GM18520 (cell line): ENCODE data around the gene RXFP3.
"Not testable (repeated sequence)": the region's sequence is repeated elsewhere in the genome, so short reads cannot be mapped to it uniquely, and the experiment has no call there.

Experiments
- ATAC-seq: cut with Tn5 transposase; IDR thresholded peaks from one replicate; pipeline ENCODE4 v1.9.1; 2021; ENCODE audit not compliant: unreplicated experiment

Gene RXFP3

DNA sequence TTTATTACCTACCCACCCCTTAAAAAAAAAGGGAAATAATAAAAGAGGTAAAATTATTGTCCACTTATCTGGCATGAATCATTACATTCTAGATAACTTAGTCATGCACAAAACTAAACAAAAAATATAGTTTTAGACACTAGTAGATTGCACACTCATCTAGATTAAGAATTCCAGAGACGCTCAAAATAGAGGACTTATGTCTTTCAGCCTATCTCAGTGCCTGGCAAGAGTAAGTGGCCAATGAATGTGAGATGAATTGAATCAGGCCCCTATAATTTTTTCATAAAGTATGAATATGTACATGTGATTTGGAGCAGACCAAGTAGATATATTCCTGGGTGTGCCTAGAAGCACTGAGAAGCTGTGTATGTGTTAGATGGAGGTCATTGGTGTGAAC is 2.0 kb upstream of the RXFP3 start:
- peak; percentile 17 for ATAC-seq

DNA sequence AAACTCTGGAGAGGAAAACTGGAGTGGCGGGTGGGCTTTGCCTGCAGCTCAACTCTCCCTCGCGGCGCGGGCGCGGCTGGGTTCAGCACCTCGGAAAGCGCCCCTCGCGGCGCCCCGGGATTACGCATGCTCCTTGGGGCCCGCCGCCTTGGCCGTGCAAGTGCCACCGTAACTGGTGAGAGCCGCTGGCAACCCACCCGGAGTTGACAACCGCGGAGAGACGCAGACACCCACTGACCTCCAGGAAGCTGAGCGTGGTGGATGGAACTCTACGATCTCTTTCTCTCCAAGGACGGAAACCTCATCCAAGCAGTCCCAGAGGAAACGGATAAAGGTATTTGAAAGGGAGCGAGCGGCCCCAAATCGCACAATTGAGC is 194 bp upstream of the RXFP3 start:
- ATAC-seq = no peak

DNA sequence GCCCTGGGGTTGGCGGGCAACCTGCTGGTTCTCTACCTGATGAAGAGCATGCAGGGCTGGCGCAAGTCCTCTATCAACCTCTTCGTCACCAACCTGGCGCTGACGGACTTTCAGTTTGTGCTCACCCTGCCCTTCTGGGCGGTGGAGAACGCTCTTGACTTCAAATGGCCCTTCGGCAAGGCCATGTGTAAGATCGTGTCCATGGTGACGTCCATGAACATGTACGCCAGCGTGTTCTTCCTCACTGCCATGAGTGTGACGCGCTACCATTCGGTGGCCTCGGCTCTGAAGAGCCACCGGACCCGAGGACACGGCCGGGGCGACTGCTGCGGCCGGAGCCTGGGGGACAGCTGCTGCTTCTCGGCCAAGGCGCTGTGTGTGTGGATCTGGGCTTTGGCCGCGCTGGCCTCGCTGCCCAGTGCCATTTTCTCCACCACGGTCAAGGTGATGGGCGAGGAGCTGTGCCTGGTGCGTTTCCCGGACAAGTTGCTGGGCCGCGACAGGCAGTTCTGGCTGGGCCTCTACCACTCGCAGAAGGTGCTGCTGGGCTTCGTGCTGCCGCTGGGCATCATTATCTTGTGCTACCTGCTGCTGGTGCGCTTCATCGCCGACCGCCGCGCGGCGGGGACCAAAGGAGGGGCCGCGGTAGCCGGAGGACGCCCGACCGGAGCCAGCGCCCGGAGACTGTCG is 976 bp downstream of the RXFP3 start:
- no peak for ATAC-seq

DNA sequence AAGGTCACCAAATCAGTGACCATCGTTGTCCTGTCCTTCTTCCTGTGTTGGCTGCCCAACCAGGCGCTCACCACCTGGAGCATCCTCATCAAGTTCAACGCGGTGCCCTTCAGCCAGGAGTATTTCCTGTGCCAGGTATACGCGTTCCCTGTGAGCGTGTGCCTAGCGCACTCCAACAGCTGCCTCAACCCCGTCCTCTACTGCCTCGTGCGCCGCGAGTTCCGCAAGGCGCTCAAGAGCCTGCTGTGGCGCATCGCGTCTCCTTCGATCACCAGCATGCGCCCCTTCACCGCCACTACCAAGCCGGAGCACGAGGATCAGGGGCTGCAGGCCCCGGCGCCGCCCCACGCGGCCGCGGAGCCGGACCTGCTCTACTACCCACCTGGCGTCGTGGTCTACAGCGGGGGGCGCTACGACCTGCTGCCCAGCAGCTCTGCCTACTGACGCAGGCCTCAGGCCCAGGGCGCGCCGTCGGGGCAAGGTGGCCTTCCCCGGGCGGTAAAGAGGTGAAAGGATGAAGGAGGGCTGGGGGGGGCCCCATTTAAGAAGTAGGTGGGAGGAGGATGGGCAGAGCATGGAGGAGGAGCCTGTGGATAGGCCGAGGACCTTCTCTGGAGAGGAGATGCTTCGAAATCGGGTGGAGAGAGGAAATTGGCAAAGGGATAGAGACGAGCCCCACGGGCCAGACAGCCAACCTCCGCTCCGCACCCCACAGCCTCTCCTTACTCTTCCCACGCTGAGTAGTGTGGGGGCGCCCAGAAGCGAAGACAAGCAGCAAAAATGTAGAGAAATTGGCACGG is 1.7 kb downstream of the RXFP3 start:
- no peak for ATAC-seq

DNA sequence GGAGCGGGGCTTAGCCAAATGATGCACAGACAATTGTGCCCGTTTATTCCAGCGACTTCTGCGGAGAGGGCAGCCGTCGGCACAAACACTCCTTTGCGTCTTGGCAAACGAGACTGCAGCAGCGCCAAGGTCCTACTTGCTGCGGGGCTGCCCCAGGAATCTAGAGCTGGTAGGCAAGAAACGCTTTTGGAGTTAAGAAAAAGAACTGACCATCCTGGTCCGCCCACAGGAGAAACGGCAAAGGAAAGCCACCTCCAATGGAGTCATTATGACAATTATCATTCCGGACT is 2.3 kb downstream of the RXFP3 start:
- no peak for ATAC-seq

DNA sequence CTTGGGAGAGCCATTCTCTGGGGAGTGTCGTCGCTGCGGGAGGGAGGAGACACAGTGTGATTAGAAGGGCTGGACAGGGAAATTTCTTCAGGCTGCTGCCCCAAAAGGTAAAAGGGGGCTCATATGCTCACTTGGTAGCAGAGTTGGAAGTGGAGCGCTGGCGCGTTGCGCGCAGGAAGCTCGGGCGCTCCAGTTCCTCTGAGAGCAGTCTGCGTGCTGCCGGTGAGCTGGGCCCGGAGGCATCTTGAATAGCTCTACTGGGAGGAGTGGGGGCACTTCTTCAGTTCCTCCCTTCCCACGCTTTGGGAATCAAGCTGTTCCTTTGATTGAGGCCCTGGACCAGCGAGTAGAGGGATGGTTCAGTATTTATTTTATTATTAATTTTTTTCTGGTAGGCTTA is 2.7 kb downstream of the RXFP3 start:
- no peak for ATAC-seq

DNA sequence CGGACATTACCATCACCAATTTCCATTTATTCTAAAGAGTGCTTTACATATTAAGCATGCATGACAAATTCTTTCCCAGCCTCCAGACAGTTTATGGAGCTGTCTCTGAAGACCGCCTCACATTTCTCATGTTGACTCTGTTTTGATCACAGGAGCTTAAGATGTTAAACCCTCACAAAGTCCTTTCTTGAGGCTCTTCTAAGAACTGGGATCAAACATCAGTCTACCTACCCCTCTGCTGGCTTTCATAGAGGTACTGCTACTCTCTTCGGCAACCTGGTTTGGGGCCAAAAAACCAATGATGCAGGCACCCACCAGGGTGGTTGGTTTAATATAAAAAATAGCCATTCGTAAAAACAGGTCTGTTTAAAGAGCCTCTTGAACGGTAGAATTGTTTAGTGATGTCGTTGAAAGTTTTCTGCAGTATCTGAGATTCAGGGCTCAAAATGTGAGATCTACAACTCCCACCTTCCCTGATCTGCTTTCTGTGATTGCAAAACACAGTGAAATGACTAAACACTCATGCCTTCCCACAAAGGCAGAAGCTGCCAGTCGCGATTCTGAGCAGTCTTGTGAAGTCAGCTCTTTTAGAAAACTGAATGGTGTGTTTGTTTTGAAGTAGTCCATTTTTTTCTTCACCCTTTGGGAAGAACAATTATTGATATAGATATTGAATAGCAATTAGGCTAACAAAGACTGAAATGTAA is 3.5 kb downstream of the RXFP3 start:
- ATAC-seq = no peak

DNA sequence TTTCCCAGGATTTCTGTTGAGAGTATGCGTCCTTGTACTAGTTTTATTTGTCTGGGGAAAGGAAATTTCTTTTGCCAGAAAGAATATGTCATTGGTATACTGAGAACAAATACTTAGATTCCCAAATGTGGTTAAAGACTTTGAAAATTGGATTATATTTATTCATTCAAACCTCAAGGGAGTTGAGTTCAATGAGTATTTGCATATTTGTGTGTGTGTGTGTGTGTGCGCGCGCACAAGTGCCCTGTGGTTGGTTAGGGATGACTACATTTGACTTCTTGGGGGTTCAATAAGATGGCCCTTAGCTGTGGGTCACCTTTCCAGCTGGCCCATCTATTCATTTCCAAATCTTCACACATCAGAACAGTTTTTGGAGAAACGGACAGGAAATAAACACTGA is 4.9 kb downstream of the RXFP3 start:
- ATAC-seq = no peak

DNA sequence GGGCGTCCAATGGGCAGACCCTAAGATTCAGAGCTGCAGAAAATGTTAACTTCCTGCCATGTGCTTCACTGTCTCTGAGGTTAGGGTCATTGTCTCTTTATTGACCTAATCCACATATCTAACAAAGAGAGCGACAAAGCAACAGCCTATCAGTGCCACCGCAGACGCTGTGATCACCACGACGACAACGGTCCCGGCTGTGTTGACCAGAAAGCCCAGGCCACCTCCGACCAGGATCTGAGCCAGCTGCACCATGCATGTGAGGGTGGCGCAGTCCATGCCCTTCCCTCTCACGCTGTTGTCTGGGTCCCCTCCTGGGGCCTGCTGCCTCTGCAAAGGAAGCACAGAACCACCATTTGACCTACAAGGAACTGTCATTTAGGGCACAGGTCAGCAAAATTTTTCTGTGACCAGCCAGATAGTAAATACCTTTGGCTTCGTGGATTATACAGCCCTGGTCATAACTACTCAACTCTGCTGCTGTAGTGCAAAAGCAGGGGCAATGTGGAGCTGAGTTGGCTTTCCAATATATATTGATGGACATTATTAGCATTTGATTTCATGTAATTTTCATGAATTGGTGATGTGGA is 8.5 kb downstream of the RXFP3 start:
- ATAC-seq = no peak

DNA sequence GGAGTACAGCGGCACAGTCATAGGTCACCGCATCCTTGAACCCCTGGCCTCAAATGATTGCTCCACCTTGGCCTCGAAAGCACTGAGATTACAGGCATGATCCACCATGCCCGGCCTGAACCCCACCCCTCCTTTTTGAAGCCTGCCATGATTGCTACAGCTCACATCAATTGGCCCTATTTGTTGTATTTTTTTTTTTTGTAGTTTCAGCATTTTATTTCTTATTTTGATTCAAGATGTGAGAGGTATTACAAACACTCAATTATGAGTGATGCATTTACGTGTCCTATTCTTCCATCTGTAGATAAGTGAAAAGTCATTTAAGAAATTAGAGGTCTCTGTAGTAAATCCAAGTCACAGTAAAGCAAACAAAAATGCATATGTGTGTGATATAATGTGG is 16.0 kb downstream of the RXFP3 start:
- not testable (repeated sequence) for ATAC-seq

DNA sequence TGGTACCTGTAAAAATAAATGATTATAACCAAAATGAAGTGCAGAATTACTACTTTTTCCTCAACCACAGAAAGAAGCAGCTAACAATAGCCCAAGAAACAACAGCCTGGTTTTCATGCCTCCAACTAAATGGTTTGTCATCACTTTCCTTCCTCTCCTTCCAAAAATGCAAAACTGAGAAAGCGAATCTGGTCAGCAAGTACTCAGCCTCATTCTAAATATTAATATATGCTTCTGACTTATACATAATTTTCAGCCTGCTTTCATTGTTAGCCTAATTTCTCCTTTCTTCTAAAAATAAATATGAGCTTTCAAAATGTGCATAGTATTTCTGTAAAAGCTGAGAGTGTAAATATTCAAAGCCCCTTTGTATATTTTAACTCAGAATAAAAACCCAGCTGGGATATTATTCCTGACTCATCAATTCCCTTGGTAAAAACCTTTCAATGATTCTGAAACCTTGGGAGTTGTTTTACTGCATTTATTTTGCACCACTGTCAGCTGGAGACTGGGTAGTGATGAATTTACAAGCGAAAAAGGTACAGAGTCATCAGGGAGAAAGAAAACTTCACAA is 21.5 kb downstream of the RXFP3 start:
- ATAC-seq = no peak

DNA sequence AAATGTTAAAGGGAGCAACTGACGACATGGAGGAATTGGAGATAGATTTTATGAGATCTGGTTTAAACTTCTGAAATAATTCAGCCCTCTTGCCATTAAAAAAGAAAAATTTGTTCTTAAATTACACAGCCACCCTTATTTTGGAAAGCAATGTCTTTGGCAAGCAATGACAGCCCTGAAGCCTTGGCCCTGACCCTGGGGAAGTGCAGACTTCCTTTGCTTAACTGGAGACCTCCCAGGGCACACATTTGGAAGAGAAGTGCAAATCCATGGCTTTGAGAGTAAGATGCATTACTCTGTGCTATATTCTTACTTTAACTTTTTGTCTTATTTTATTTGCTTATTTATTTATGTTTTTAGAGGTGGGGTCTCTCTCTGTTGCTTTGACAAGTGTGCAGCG is 22.0 kb downstream of the RXFP3 start:
- ATAC-seq = no peak

DNA sequence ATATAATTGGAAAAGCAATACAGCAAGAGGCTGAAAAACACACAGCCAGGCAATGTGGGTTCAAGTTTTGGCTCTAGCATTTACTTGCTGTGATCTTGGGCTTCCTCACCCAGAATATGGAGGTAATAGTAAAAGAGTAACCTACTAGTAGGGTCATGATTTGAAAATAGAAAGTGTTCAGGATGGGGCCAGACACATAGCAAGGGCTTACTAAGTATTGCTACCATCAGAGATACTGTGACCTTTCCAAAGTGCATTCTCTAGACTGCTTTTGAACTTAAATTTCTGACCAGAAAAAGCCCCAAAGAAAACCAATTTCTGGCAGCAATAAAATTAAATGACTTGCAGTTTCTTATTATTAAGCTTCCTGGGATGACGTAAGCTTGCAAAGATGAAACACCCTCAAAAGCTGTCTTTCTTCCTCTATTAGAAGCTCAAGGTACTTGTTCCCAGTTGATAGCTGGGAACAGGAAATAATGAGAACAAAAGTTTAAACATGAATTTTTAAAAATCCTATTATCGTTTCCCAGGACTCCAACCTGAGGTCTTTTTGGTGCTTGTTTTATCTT is 28.0 kb downstream of the RXFP3 start:
- no peak for ATAC-seq

DNA sequence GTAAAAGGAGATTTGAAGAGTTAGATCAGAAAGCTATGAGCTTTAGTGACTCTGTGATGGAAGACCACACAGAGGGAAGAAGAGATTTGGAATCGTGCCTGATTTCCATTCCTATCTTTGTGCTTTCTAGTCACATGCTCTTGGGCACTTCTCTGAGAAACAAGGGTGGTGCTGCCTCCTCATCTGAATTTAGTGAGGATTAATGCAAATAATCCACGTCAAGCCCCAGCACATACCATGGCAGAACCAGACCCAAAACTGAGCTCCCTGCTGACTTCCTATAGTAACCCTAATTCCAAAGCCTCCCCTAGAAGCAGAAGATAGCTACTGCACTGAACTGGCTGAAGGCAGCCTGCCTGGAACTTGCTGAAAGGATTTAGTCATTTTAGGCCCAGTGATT is 30.6 kb downstream of the RXFP3 start:
- ATAC-seq = no peak

DNA sequence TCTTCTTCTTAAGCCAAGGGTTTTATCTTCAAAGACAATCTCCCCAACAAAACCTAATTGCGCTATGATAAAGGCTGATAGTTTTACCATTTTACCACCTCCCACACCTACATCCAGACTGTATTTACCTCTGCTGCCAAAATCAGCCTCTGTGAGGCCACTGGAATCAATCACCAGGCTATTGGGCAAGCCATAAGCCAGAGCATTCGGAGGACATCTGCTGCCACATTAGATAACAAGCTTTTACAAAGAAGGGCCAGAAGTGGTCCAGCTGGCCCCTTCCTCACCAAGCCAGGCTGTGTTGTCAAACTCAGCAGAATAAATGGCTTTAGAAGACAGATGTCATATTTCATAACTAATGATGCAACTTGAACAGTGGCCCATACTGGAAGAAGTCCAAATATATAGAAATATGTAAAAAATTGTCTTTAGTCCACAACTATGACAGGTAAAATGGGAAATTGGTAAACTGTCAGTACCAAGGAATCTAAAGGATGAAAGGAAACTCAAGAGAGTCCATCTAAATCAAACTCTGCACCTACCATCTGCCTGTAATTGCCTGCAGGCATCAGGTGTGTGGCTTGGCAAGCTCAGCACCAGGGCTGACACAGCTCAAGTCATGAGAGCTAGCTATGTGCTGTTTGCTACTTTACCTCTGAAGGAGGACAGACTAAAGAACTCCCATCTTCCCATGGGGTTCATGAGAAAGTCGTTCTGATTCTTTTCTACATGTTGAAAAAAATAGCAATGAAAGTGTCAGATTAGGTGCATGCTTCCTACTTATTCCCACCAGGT is 32.2 kb downstream of the RXFP3 start:
- no peak for ATAC-seq

DNA sequence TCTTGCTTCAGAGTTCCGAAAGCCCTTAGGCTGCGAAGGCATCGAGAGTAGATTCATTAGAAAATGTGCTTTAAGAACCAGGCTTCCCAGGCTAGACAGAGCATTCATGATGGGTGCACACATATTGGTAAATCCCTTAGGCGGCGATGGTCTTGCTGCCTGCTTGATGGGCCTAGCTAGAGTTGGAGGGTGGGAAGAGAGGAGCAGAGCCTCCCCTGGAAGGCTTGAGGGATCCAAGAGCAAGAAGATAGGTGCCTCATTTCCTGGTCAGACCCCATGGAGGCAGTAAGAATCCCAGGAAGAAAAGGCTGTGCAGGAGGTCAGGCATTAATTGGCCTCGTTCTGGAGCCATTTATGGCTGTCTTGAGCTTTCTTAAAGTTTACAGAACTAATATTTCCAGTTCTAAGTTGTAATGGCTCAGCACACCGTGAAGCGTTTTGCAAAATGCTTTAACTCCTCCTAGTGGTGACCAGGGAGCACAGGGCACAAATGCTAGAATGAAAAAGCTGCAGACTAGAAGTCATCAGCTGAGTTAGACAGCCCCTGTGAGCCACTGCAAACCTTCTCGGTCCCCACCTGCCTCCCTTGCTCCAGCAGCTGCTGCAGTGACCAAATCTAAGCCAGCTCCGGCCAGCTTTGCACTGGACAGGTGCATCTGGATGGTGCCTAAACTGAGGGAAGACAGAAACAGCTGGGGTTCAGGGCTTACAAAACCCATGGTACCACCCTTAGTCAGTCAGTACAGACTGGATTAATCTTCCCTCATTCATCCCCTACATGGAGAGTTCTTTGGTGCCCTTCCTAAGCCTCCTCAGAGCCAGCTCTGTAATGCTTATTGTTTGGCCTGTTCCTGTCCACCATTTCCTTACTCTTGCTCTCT is 33.6 kb downstream of the RXFP3 start:
- ATAC-seq = peak; percentile 57

DNA sequence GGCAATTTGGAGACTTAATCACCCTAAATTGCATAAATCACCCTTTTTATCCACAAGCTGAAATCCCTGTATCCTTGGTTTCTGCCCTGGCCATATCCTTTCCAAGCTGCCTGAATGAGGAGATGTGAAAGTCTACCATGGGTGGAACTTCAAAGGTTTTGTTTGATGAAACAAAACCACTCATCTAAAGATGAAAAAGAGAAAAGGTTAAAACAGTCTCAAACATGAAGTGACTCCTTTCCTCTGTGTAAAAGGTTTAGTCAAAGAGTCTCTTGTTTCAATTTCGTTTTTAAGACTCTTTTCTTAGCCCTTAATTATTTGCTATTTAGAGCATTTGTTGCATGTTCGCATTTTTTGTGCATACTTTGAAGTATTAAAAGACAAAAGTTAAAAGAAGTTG is 37.1 kb downstream of the RXFP3 start:
- no peak for ATAC-seq

DNA sequence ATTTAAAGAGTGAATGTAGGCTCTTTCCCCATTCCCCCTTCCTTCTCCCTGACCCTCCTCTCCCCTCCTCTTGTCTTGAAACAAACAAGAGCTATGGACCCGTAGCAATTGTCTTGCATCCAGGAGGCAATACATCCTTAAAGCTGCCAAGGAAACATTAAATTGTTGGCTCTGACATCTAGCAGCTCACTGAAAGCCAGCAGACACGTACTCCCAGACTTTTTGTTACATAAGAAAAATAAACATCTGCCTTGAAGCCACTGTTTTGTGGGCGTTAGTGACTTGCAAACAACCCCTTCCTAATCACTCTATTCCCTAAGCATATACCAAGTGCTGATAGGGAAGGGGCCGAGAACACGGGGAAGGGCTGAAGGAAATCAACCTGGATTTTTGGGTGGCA is 39.7 kb downstream of the RXFP3 start:
- ATAC-seq = no peak

DNA sequence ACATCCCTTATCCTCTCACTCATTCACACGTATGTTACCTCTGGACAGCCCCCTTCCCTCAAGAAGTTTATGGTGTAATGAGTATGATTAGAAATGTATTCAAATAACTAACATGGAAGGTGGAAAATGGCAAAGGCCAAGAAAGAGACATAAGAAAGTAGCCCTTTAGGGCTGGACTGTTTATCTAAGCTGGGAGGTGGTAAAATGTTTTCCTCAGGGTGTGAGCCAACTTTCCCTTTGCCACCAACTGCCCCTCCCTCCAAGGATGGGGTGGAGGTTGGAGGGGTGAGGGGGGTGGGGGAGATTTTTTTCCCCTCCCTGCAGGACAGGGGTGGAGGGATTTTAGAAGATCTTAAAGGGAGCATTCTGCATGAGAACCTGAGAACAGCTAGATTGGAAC is 40.1 kb downstream of the RXFP3 start:
- no peak for ATAC-seq

DNA sequence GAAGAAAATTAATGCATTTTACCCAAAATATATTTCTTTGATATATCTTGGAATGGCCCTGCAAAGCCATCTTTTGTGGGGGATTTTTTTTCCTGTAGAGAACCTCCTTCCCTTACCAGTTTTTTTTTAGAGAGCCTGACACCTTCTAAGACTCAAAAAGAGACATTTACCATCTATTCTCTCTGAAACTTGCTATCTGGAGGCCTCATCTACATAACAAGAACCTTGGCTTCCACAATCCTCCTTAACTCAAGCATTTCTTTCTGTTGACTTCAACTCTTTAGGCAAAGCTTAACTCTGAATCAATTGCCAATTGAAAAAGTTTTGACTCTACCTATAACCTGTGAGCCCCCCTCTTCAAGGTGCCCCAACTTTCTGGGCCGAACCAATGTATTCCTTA is 42.1 kb downstream of the RXFP3 start:
- no peak for ATAC-seq
